AG04450 (cell line): ENCODE results near the gene CD248. TPM values are rescaled to one million over a fixed set of nuclear protein-coding genes. Genes with fewer than 3 reads are reported as not detected.
"Not testable (repeated sequence)": the region's sequence is repeated elsewhere in the genome, so short reads cannot be mapped to it uniquely, and the experiment has no call there.

ENCODE experiments used
- CTCF ChIA-PET: fragments of 300-600, 350-600 bp; formaldehyde crosslinking; extraction: SDS; loops from one replicate; lab custom pipeline; 2022; ENCODE audit warnings: antibody characterized with exemption, inconsistent platforms; lab: Charles Lee
- POLR2A ChIA-PET: fragments of 350-600 bp; formaldehyde crosslinking; extraction: SDS; loops from one replicate; lab custom pipeline; 2021; ENCODE audit warnings: antibody characterized with exemption, inconsistent platforms; lab: Yijun Ruan, JAX
- DNase-seq: peaks from one replicate; pipeline ENCODE4 v3.0.0-alpha.2; 2011; ENCODE audit warnings: low read depth, low spot score
- H3K27ac ChIP-seq: one replicate; pipeline ENCODE4 v1.5.1; 2012; ENCODE audit warnings: low read depth, low read length, control low read depth
- H3K27me3 ChIP-seq: one replicate; pipeline ENCODE4 v1.6.0; 2012; ENCODE audit warnings: low read length; ENCODE audit not compliant: control insufficient read depth, insufficient read depth
- H3K4me3 ChIP-seq: 2 replicates; pipeline ENCODE4 v1.5.1; 2011; ENCODE audit warnings: mild to moderate bottlenecking, low read depth, low read length, control low read depth
- H3K9me3 ChIP-seq: 2 replicates; pipeline ENCODE4 v1.5.1; 2012; ENCODE audit warnings: low read length; ENCODE audit not compliant: control insufficient read depth, insufficient read depth
- CTCF ChIP-seq: IDR thresholded peaks from 2 replicates; pipeline ENCODE4 v1.5.1; 2011; ENCODE audit warnings: low read depth, low read length, control low read depth, inconsistent platforms
- polyA plus RNA-seq: library from polyadenylated mRNA; depleted of rRNA; stranded (reverse); fragments of >200 nt; gene quantifications from 2 replicates; pipeline ENCODE4 v1.2.3, GENCODE V29; 2011

Gene CD248
- polyA plus RNA-seq, 1 experiment = 105 TPM

- Histone ChIP-seq H3K9me3 (peaks cover 8% of the 10 kb centered on the region; the same call in 1 of the 2 replicates), H3K27me3 (peaks cover 7% of the 10 kb centered on the region), H3K27ac (peak overlapping the region; percentile 89), H3K4me3 (peak overlapping the region; percentile 74)
- TF ChIP-seq CTCF = peak; percentile 94
- peak; percentile 84 for DNase-seq
- CTCF ChIA-PET = interaction anchor here (0.6 to 3.9 kb wide), 30 partner anchors 10 to 106 kb away, joined by 3 to 98 read pairs (median 5); partner anchors contain the start of genes BRMS1, RAB1B, RIN1 and YIF1A
- POLR2A ChIA-PET = interaction anchor here (0.7 to 3.1 kb wide), 18 partner anchors 10 to 422 kb away, joined by 3 to 99 read pairs (median 6); partner anchors contain the start of genes BRMS1, CCDC85B, DPP3 and FOSL1
Observed at GRCh38 chr11:66311965-66312548, 4.8 kb downstream of the CD248 start.

- peaks cover 8% of the 10 kb centered on the region; the same call in 1 of the 2 replicates for H3K9me3 ChIP-seq
- POLR2A ChIA-PET = interaction anchor here (0.7 to 3.1 kb wide), 8 partner anchors 9 to 169 kb away, joined by 3 to 99 read pairs (median 13); partner anchors contain the start of genes DPP3 and RIN1
Observed at GRCh38 chr11:66311470-66311964, 5.3 kb downstream of the CD248 start.

GRCh38 chr11:66310803-66311440, 5.9 kb downstream of the CD248 start:
- not testable (repeated sequence) for H3K4me3 ChIP-seq, DNase-seq, H3K27me3 ChIP-seq, H3K9me3 ChIP-seq, H3K27ac ChIP-seq
- ChIA-PET POLR2A (interaction anchor here (0.7 to 3.1 kb wide), 5 partner anchors 16 to 169 kb away, joined by 3 to 99 read pairs (median 18); partner anchors contain the start of genes DPP3 and RIN1), CTCF (interaction anchor here (0.6 to 3.9 kb wide), 25 partner anchors 9 to 128 kb away, joined by 3 to 98 read pairs (median 5); partner anchors contain the start of genes BRMS1, MRPL11, RAB1B and RIN1)

More at GRCh38 chr11:66311470-66311964, 5.3 kb downstream of the CD248 start:
- Histone ChIP-seq H3K27me3 (peaks cover 7% of the 10 kb centered on the region), H3K4me3 (peak overlapping the region; percentile 74), H3K27ac (peak overlapping the region; percentile 89)
- CTCF ChIA-PET = interaction anchor here (0.6 to 3.9 kb wide), 26 partner anchors 10 to 127 kb away, joined by 3 to 98 read pairs (median 5); partner anchors contain the start of genes BRMS1, MRPL11, RAB1B and RIN1
- TF ChIP-seq CTCF = no peak
- no peak for DNase-seq

- ChIA-PET POLR2A (interaction anchor here (1.3 to 2.0 kb wide), 2 partner anchors 21 to 26 kb away, joined by 6 to 14 read pairs; partner anchors contain the start of genes RIN1 and YIF1A), CTCF (interaction anchor here (1.1 kb wide), 1 partner anchor 19 kb away, joined by 5 read pairs; no protein-coding TSS in a partner anchor)
- no peak for TF ChIP-seq CTCF
- Histone ChIP-seq H3K27ac (no peak overlapping the region), H3K27me3 (peaks cover 7% of the 10 kb centered on the region), H3K4me3 (no peak overlapping the region), H3K9me3 (peaks cover 4% of the 10 kb centered on the region; the same call in 1 of the 2 replicates)
- no peak for DNase-seq
Observed at GRCh38 chr11:66310324-66310723, 6.5 kb downstream of the CD248 start.

- Histone ChIP-seq H3K27me3 (peaks cover 7% of the 10 kb centered on the region), H3K4me3 (no peak overlapping the region), H3K27ac (no peak overlapping the region), H3K9me3 (peaks cover under 1% of the 10 kb centered on the region; the same call in 1 of the 2 replicates)
- DNase-seq = no peak
- ChIA-PET CTCF (interaction anchor here (0.6 to 1.4 kb wide), 3 partner anchors 19 to 80 kb away, joined by 4 to 5 read pairs (median 4); no protein-coding TSS in a partner anchor), POLR2A (interaction anchor here (1.3 to 2.0 kb wide), 2 partner anchors 20 to 26 kb away, joined by 6 to 14 read pairs; partner anchors contain the start of genes RIN1 and YIF1A)
- no peak for TF ChIP-seq CTCF
Observed at GRCh38 chr11:66309475-66309874, 7.4 kb downstream of the CD248 start.
